KG1 (cell line): ENCODE measurements around the gene TCIRG1.
A peak's percentile ranks its signal among the peaks of the same experiment; 100 is the strongest.

Source experiments
- DNase-seq: peaks from one replicate; lab custom pipeline; 2025; lab: John Stamatoyannopoulos, UW

TCIRG1 gene

GRCh38 chr11:68006606-68007166 lies 32.1 kb upstream of the TCIRG1 start:
- DNase-seq, result no peak

- DNase-seq, result no peak
Observed at GRCh38 chr11:68007498-68008380, 31.1 kb upstream of the TCIRG1 start.

- no peak for DNase-seq
Observed at GRCh38 chr11:68008381-68009337, 30.2 kb upstream of the TCIRG1 start.

- DNase-seq, result peak; percentile 40
Observed at GRCh38 chr11:68009391-68010089, 29.3 kb upstream of the TCIRG1 start.

- DNase-seq, result peak; percentile 68
Observed at GRCh38 chr11:68010090-68011041, 28.5 kb upstream of the TCIRG1 start, which contains the start of gene ALDH3B1. ALDH3B1 (plus strand) TSS chr11:68010327; CDS start chr11:68015298, 4,971 bp downstream.

GRCh38 chr11:68011051-68011943 lies 27.5 kb upstream of the TCIRG1 start:
- no peak for DNase-seq

GRCh38 chr11:68012044-68012842 lies 26.6 kb upstream of the TCIRG1 start:
- DNase-seq, result no peak

- no peak for DNase-seq
Observed at GRCh38 chr11:68012843-68013610, 25.8 kb upstream of the TCIRG1 start.

GRCh38 chr11:68013611-68014156 lies 25.1 kb upstream of the TCIRG1 start:
- DNase-seq, result no peak

GRCh38 chr11:68014157-68014946 lies 24.5 kb upstream of the TCIRG1 start:
- DNase-seq, result no peak

GRCh38 chr11:68014947-68015447 lies 23.8 kb upstream of the TCIRG1 start:
- no peak for DNase-seq

- DNase-seq, result no peak
Observed at GRCh38 chr11:68015467-68015866, 23.4 kb upstream of the TCIRG1 start.

- DNase-seq, result no peak
Observed at GRCh38 chr11:68016161-68016903, 22.5 kb upstream of the TCIRG1 start.

- no peak for DNase-seq
Observed at GRCh38 chr11:68016904-68017817, 21.7 kb upstream of the TCIRG1 start.
